ENCODE data around the gene ROBO1. TPM values are rescaled to one million over a fixed set of nuclear protein-coding genes. Genes with fewer than 3 reads are reported as not detected.

Gene ROBO1
- total RNA-seq, 1 donor from 2014 or later = 0.16 TPM

GRCh38 chr3:79586232-79586631 is 181.6 kb downstream of the ROBO1 start:
- DNase-seq (ENCODE audit: low spot score) = no peak
- no peaks in the 10 kb centered on the region for H3K4me1 Mint-ChIP-seq (ENCODE audit: low read depth)
- H3K4me3 Mint-ChIP-seq = no peak overlapping the region
- H3K27ac Mint-ChIP-seq = no peak overlapping the region
- no peaks in the 10 kb centered on the region for H3K36me3 Mint-ChIP-seq (ENCODE audit: low read depth)
- no peaks in the 10 kb centered on the region for H3K9me3 Mint-ChIP-seq
- H3K27me3 Mint-ChIP-seq (ENCODE audit: insufficient read depth) = no peaks in the 10 kb centered on the region
- intact Hi-C loops (cut with micrococcal nuclease) = no loop called here

DNA sequence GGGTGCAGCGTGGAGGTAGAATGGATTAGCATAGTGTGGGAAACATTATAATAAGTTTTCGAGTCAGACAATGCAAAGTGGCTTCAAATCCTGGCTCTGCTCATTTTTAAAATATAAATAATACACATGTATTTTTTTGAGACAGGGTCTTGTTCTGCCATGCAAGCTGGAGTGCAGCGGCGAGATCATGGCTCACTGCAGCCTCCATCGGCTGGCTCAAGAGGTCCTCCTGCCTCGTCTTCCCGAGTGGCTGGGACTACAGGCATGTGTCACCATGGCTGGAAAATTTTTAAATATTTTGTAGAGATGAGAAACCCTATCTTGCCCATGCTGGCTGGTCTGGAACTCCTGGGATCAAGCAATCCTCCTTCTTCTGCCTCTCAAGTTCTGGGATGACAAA is 194.9 kb downstream of the ROBO1 start:
- H3K27ac Mint-ChIP-seq = no peak overlapping the region
- intact Hi-C loops (cut with micrococcal nuclease) = no loop called here
- no peaks in the 10 kb centered on the region for H3K27me3 Mint-ChIP-seq (ENCODE audit: insufficient read depth)
- no peak overlapping the region for H3K4me3 Mint-ChIP-seq
- no peak for DNase-seq (ENCODE audit: low spot score)
- no peaks in the 10 kb centered on the region for H3K36me3 Mint-ChIP-seq (ENCODE audit: low read depth)
- no peaks in the 10 kb centered on the region for H3K4me1 Mint-ChIP-seq (ENCODE audit: low read depth)
- no peaks in the 10 kb centered on the region for H3K9me3 Mint-ChIP-seq

- Mint-ChIP-seq H3K27me3 (ENCODE audit: insufficient read depth) (no peaks in the 10 kb centered on the region), H3K36me3 (ENCODE audit: low read depth) (no peaks in the 10 kb centered on the region), H3K4me1 (ENCODE audit: low read depth) (no peaks in the 10 kb centered on the region), H3K9me3 (peaks cover 6% of the 10 kb centered on the region), H3K4me3 (no peak overlapping the region), H3K27ac (no peak overlapping the region)
- DNase-seq (ENCODE audit: low spot score) = no peak
- intact Hi-C loops (cut with micrococcal nuclease) = no loop called here
These were observed 198.9 kb downstream of the ROBO1 start for GRCh38 chr3:79568938-79569337.

- no peak for DNase-seq (ENCODE audit: low spot score)
- Mint-ChIP-seq H3K36me3 (ENCODE audit: low read depth) (no peaks in the 10 kb centered on the region), H3K27ac (no peak overlapping the region), H3K27me3 (ENCODE audit: insufficient read depth) (no peaks in the 10 kb centered on the region), H3K4me1 (ENCODE audit: low read depth) (no peaks in the 10 kb centered on the region), H3K9me3 (peaks cover 9% of the 10 kb centered on the region), H3K4me3 (no peak overlapping the region)
- intact Hi-C loops (cut with micrococcal nuclease) = no loop called here
These were observed 203.6 kb downstream of the ROBO1 start for GRCh38 chr3:79564192-79564591.

GRCh38 chr3:79560698-79561097 is 207.1 kb downstream of the ROBO1 start:
- peaks cover 3% of the 10 kb centered on the region for H3K9me3 Mint-ChIP-seq
- no peak for DNase-seq (ENCODE audit: low spot score)
- intact Hi-C loops (cut with micrococcal nuclease) = no loop called here
- no peaks in the 10 kb centered on the region for H3K27me3 Mint-ChIP-seq (ENCODE audit: insufficient read depth)
- H3K27ac Mint-ChIP-seq = no peak overlapping the region
- H3K4me1 Mint-ChIP-seq (ENCODE audit: low read depth) = no peaks in the 10 kb centered on the region
- H3K36me3 Mint-ChIP-seq (ENCODE audit: low read depth) = no peaks in the 10 kb centered on the region
- H3K4me3 Mint-ChIP-seq = no peak overlapping the region

- intact Hi-C loops (cut with micrococcal nuclease) = no loop called here
- Mint-ChIP-seq H3K27me3 (ENCODE audit: insufficient read depth) (no peaks in the 10 kb centered on the region), H3K4me3 (no peak overlapping the region), H3K36me3 (ENCODE audit: low read depth) (no peaks in the 10 kb centered on the region), H3K4me1 (ENCODE audit: low read depth) (no peaks in the 10 kb centered on the region), H3K9me3 (peaks cover 3% of the 10 kb centered on the region), H3K27ac (no peak overlapping the region)
- DNase-seq (ENCODE audit: low spot score) = no peak
These were observed 208.9 kb downstream of the ROBO1 start for GRCh38 chr3:79558943-79559342.

GRCh38 chr3:79555655-79556054 is 212.1 kb downstream of the ROBO1 start:
- H3K4me3 Mint-ChIP-seq = no peak overlapping the region
- H3K27me3 Mint-ChIP-seq (ENCODE audit: insufficient read depth) = no peaks in the 10 kb centered on the region
- peaks cover 3% of the 10 kb centered on the region for H3K9me3 Mint-ChIP-seq
- H3K27ac Mint-ChIP-seq = no peak overlapping the region
- intact Hi-C loops (cut with micrococcal nuclease) = no loop called here
- no peak for DNase-seq (ENCODE audit: low spot score)
- no peaks in the 10 kb centered on the region for H3K36me3 Mint-ChIP-seq (ENCODE audit: low read depth)
- no peaks in the 10 kb centered on the region for H3K4me1 Mint-ChIP-seq (ENCODE audit: low read depth)

- no peak for DNase-seq (ENCODE audit: low spot score)
- Mint-ChIP-seq H3K27ac (no peak overlapping the region), H3K36me3 (ENCODE audit: low read depth) (no peaks in the 10 kb centered on the region), H3K4me1 (ENCODE audit: low read depth) (no peaks in the 10 kb centered on the region), H3K4me3 (no peak overlapping the region), H3K27me3 (ENCODE audit: insufficient read depth) (no peaks in the 10 kb centered on the region), H3K9me3 (no peaks in the 10 kb centered on the region)
- intact Hi-C loops (cut with micrococcal nuclease) = no loop called here
These were observed 215.8 kb downstream of the ROBO1 start for GRCh38 chr3:79551997-79552396.

DNA sequence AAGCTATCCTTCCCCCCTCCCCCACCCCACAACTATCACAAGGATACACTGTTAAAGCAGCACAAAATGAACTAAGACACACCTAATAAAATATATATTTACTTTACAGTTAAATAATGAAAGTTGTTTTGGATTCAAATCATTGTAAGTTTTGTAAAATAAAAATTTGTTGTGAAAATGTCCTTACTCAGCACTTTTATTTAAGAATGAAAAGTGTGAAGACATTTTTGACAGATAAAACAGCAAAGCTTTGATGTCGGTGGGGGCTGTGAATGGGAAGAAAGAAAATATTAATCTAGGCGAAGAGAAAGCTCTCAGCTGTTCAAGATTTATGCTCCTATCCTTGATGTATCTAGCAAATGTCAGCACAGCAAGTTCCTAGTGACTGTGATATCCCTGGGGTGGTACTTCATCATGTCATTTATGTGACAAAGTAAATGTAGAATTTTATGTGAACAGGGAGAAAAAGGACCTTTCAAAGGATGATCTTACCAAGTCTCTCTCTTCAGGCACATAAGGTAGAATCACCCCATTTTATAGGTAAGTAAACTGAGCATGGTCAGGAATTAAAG is 216.4 kb downstream of the ROBO1 start:
- Mint-ChIP-seq H3K27ac (no peak overlapping the region), H3K36me3 (ENCODE audit: low read depth) (no peaks in the 10 kb centered on the region), H3K4me1 (ENCODE audit: low read depth) (no peaks in the 10 kb centered on the region), H3K9me3 (no peaks in the 10 kb centered on the region), H3K27me3 (ENCODE audit: insufficient read depth) (no peaks in the 10 kb centered on the region), H3K4me3 (no peak overlapping the region)
- intact Hi-C loops (cut with micrococcal nuclease) = no loop called here
- DNase-seq (ENCODE audit: low spot score) = no peak

- intact Hi-C loops (cut with micrococcal nuclease) = no loop called here
- Mint-ChIP-seq H3K36me3 (ENCODE audit: low read depth) (no peaks in the 10 kb centered on the region), H3K4me3 (no peak overlapping the region), H3K4me1 (ENCODE audit: low read depth) (no peaks in the 10 kb centered on the region), H3K9me3 (no peaks in the 10 kb centered on the region), H3K27ac (no peak overlapping the region), H3K27me3 (ENCODE audit: insufficient read depth) (no peaks in the 10 kb centered on the region)
- DNase-seq (ENCODE audit: low spot score) = no peak
These were observed 224.4 kb downstream of the ROBO1 start for GRCh38 chr3:79543218-79543982.

GRCh38 chr3:79534727-79535126 is 233.1 kb downstream of the ROBO1 start:
- DNase-seq (ENCODE audit: low spot score) = no peak
- Mint-ChIP-seq H3K36me3 (ENCODE audit: low read depth) (no peaks in the 10 kb centered on the region), H3K4me3 (no peak overlapping the region), H3K27me3 (ENCODE audit: insufficient read depth) (no peaks in the 10 kb centered on the region), H3K4me1 (ENCODE audit: low read depth) (no peaks in the 10 kb centered on the region), H3K9me3 (no peaks in the 10 kb centered on the region), H3K27ac (no peak overlapping the region)
- intact Hi-C loops (cut with micrococcal nuclease) = no loop called here

DNA sequence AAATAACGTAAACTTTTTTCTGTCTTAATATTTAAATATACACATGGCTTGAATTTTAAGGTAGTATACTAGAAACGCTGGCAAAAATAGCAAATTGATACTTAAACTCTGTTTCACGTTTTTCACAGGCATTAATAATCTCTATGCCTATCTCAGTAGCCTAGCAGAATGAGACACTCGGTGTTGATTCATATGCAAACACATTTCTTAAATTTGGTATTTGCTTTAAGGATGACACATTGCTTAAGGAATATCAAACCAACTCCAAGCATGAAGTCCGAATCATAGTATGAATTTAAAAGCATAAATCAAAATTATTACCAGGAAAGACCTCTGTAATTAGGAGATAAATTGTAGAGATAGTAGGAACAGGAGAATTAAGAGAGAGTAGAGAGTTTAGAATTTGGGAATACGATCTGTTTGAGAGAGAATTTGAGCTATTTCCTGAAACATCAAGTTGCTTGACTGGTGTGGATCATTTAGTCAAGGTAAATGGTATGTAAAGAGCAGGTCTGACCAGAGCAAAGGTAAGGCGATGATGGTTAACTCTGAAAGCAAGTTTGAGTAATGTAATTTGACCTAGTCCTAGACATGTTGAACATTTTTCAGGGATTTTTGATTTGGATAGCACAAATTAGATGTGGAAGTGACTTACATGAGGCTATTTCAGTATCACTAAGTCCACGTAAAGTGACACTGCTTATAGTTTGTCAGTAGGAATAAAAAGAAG is 236.1 kb downstream of the ROBO1 start:
- intact Hi-C loops (cut with micrococcal nuclease) = no loop called here
- H3K9me3 Mint-ChIP-seq = no peaks in the 10 kb centered on the region
- no peak for DNase-seq (ENCODE audit: low spot score)
- no peak overlapping the region for H3K4me3 Mint-ChIP-seq
- H3K36me3 Mint-ChIP-seq (ENCODE audit: low read depth) = no peaks in the 10 kb centered on the region
- no peak overlapping the region for H3K27ac Mint-ChIP-seq
- no peaks in the 10 kb centered on the region for H3K27me3 Mint-ChIP-seq (ENCODE audit: insufficient read depth)
- no peaks in the 10 kb centered on the region for H3K4me1 Mint-ChIP-seq (ENCODE audit: low read depth)

DNA sequence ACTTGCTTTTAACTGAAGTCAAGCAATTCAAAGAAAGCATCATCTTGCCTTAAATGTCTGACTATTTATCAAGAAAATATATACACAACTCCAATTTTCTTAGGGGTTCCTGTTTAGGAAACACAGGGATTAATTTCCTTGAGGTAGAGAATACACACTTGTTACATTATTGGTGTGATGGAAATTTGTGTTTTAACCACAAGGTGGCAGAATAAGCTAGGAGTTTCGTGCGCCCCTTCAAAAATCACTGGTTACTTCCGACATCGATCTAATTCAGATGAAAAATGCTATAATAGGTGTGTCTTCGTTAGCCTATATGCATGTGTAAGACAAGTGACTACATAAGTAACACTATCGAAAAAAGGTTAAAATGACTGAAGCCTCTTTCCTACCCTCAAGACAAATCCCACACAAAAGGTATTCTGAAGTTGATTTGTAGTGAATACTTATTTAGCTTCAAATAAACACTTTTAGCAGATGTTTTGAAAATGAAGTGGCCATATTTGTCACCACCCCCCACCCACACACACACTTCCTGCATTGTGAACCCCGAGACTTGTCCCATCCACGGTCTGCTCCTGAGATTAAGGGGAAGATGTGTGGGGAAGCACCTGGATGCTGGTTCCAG is 246.5 kb downstream of the ROBO1 start:
- no peak for DNase-seq (ENCODE audit: low spot score)
- H3K27ac Mint-ChIP-seq = no peak overlapping the region
- H3K4me3 Mint-ChIP-seq = no peak overlapping the region
- no peaks in the 10 kb centered on the region for H3K27me3 Mint-ChIP-seq (ENCODE audit: insufficient read depth)
- intact Hi-C loops (cut with micrococcal nuclease) = no loop called here
- no peaks in the 10 kb centered on the region for H3K4me1 Mint-ChIP-seq (ENCODE audit: low read depth)
- H3K9me3 Mint-ChIP-seq = no peaks in the 10 kb centered on the region
- H3K36me3 Mint-ChIP-seq (ENCODE audit: low read depth) = no peaks in the 10 kb centered on the region
